GM23248 (cell line): ENCODE results near the gene SPRR4. TPM values are rescaled to one million over a fixed set of nuclear protein-coding genes. Genes with fewer than 3 reads are reported as not detected.

Experiments used
- polyA plus RNA-seq: library from polyadenylated mRNA; unstranded; fragments of >200 nt; fragmentation: Nextera tagmentation; extraction: Ambion mirVana; gene quantifications from 2 replicates; pipeline ENCODE4 v1.2.1, GENCODE V29; 2016
- small RNA-seq: library from RNA; depleted of rRNA; stranded (forward); fragments of <200 nt; gene quantifications from one replicate; pipeline ENCODE3, GENCODE V24; 2014; ENCODE audit warnings: low read depth, low replicate concordance
- total RNA-seq: library from RNA; depleted of rRNA; stranded (reverse); fragments of >200 nt; shearing (Covaris generic); gene quantifications from 2 replicates; pipeline ENCODE4 v1.2.3, GENCODE V29; 2014; rRNA removed

SPRR4 gene
- total and polyA plus RNA-seq, 2 experiments from 2014 or later, result not detected

Small RNAs within 50 kb of the gene (small RNA-seq; reads per million reads assigned to genes)
- gene RF00322 (not detected), gene SPRR1A (not detected)

Other genes with a start within 250 kb of the SPRR4 start
- under 0.01 and 0.22 TPM in 2 replicates for gene KPRP, start 212.6 kb upstream of the SPRR4 start, total RNA-seq
- 9.9 and 10.4 TPM in 2 replicates for gene KPRP, start 212.6 kb upstream of the SPRR4 start, polyA plus RNA-seq
- not detected in 2 replicates for gene LCE1F, start 195.5 kb upstream of the SPRR4 start, total RNA-seq
- 1.1 and 1.8 TPM in 2 replicates for gene LCE1F, start 195.5 kb upstream of the SPRR4 start, polyA plus RNA-seq
- not detected in 2 replicates for gene LCE1E, start 184.4 kb upstream of the SPRR4 start, total RNA-seq
- not detected in 2 replicates for gene LCE1E, start 184.4 kb upstream of the SPRR4 start, polyA plus RNA-seq
- gene LCE1D, start 173.9 kb upstream of the SPRR4 start, total RNA-seq, result not detected in 2 replicates
- gene LCE1D, start 173.9 kb upstream of the SPRR4 start, polyA plus RNA-seq, result not detected in 2 replicates
- gene LCE1C, start 164.0 kb upstream of the SPRR4 start, total RNA-seq, result not detected in 2 replicates
- not detected in 2 replicates for gene LCE1C, start 164.0 kb upstream of the SPRR4 start, polyA plus RNA-seq
- not detected in 2 replicates for gene LCE1B, start 158.7 kb upstream of the SPRR4 start, total RNA-seq
- not detected in 2 replicates for gene LCE1B, start 158.7 kb upstream of the SPRR4 start, polyA plus RNA-seq
- gene LCE1A, start 143.2 kb upstream of the SPRR4 start, total RNA-seq, result not detected in 2 replicates
- gene LCE1A, start 143.2 kb upstream of the SPRR4 start, polyA plus RNA-seq, result not detected in 2 replicates
- gene LCE6A, start 127.8 kb upstream of the SPRR4 start, total RNA-seq, result not detected in 2 replicates
- not detected in 2 replicates for gene LCE6A, start 127.8 kb upstream of the SPRR4 start, polyA plus RNA-seq
- not detected in 2 replicates for gene LCE7A, start 110.7 kb upstream of the SPRR4 start, total RNA-seq
- gene LCE7A, start 110.7 kb upstream of the SPRR4 start, polyA plus RNA-seq, result not detected in 2 replicates
- not detected in 2 replicates for gene SMCP, start 92.3 kb upstream of the SPRR4 start, total RNA-seq
- gene SMCP, start 92.3 kb upstream of the SPRR4 start, polyA plus RNA-seq, result not detected in 2 replicates
- gene IVL, start 62.1 kb upstream of the SPRR4 start, total RNA-seq, result 0.76 and 1.1 TPM in 2 replicates
- gene IVL, start 62.1 kb upstream of the SPRR4 start, polyA plus RNA-seq, result 0.68 and 1.2 TPM in 2 replicates
- not detected in 2 replicates for gene SPRR5, start 23.4 kb upstream of the SPRR4 start, total RNA-seq
- not detected in 2 replicates for gene SPRR5, start 23.4 kb upstream of the SPRR4 start, polyA plus RNA-seq
- not detected in 2 replicates for gene SPRR1A, start 13.4 kb downstream of the SPRR4 start, total RNA-seq
- gene SPRR1A, start 13.4 kb downstream of the SPRR4 start, polyA plus RNA-seq, result not detected in 2 replicates
- gene SPRR3, start 31.1 kb downstream of the SPRR4 start, total RNA-seq, result not detected in 2 replicates
- gene SPRR3, start 31.1 kb downstream of the SPRR4 start, polyA plus RNA-seq, result not detected in 2 replicates
- gene SPRR1B, start 60.6 kb downstream of the SPRR4 start, total RNA-seq, result not detected in 2 replicates
- gene SPRR1B, start 60.6 kb downstream of the SPRR4 start, polyA plus RNA-seq, result not detected in 2 replicates
- not detected in 2 replicates for gene SPRR2D, start 70.5 kb downstream of the SPRR4 start, total RNA-seq
- not detected in 2 replicates for gene SPRR2D, start 70.5 kb downstream of the SPRR4 start, polyA plus RNA-seq
- not detected in 2 replicates for gene SPRR2A, start 86.9 kb downstream of the SPRR4 start, total RNA-seq
- not detected in 2 replicates for gene SPRR2A, start 86.9 kb downstream of the SPRR4 start, polyA plus RNA-seq
- not detected in 2 replicates for gene SPRR2B, start 101.0 kb downstream of the SPRR4 start, total RNA-seq
- gene SPRR2B, start 101.0 kb downstream of the SPRR4 start, polyA plus RNA-seq, result not detected in 2 replicates
- not detected in 2 replicates for gene SPRR2E, start 123.9 kb downstream of the SPRR4 start, total RNA-seq
- not detected in 2 replicates for gene SPRR2E, start 123.9 kb downstream of the SPRR4 start, polyA plus RNA-seq
- not detected in 2 replicates for gene SPRR2F, start 142.9 kb downstream of the SPRR4 start, total RNA-seq
- gene SPRR2F, start 142.9 kb downstream of the SPRR4 start, polyA plus RNA-seq, result not detected in 2 replicates
- gene SPRR2G, start 180.2 kb downstream of the SPRR4 start, total RNA-seq, result not detected in 2 replicates
- gene SPRR2G, start 180.2 kb downstream of the SPRR4 start, polyA plus RNA-seq, result not detected in 2 replicates
- not detected in 2 replicates for gene LELP1, start 232.8 kb downstream of the SPRR4 start, total RNA-seq
- not detected in 2 replicates for gene LELP1, start 232.8 kb downstream of the SPRR4 start, polyA plus RNA-seq
- gene PRR9, start 246.9 kb downstream of the SPRR4 start, total RNA-seq, result not detected in 2 replicates
- gene PRR9, start 246.9 kb downstream of the SPRR4 start, polyA plus RNA-seq, result 0.30 and 0.47 TPM in 2 replicates